Measurements from ENCODE around the gene CCN2.

GRCh38 chr6:131909408-131910218 is 41.6 kb downstream of the CCN2 start:
- no peak for TF ChIP-seq MAFK (IDR thresholded peaks at IDR 0.05; ENCODE audit: partially characterized antibody)
- TF ChIP-seq POLR2AphosphoS2 (conservative IDR thresholded peaks at IDR 0.05; ENCODE audit: low read length), result no peak
- TF ChIP-seq POLR2A (IDR thresholded peaks at IDR 0.05; ENCODE audit: low read length), result no peak
- TF ChIP-seq, protein P1, sequence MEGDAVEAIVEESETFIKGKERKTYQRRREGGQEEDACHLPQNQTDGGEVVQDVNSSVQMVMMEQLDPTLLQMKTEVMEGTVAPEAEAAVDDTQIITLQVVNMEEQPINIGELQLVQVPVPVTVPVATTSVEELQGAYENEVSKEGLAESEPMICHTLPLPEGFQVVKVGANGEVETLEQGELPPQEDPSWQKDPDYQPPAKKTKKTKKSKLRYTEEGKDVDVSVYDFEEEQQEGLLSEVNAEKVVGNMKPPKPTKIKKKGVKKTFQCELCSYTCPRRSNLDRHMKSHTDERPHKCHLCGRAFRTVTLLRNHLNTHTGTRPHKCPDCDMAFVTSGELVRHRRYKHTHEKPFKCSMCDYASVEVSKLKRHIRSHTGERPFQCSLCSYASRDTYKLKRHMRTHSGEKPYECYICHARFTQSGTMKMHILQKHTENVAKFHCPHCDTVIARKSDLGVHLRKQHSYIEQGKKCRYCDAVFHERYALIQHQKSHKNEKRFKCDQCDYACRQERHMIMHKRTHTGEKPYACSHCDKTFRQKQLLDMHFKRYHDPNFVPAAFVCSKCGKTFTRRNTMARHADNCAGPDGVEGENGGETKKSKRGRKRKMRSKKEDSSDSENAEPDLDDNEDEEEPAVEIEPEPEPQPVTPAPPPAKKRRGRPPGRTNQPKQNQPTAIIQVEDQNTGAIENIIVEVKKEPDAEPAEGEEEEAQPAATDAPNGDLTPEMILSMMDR (IDR thresholded peaks at IDR 0.05), result peak; percentile 80
- TF ChIP-seq RAD21 (conservative IDR thresholded peaks at IDR 0.05 in 1 of 2, IDR thresholded peaks at IDR 0.05 in 1 of 2), result peak; percentile 78 to 84
- TF ChIP-seq RFX5 (IDR thresholded peaks at IDR 0.05), result no peak
- no peak for TF ChIP-seq ZFP36 (IDR thresholded peaks at IDR 0.05; ENCODE audit: borderline replicate concordance, partially characterized antibody)

Data from A549 (cell line).